Stimulated activated CD4-positive, alpha-beta T cell treated with anti-CD3 and anti-CD28 coated beads, Interleukin-15, amount 100 ng/mL, for 1 hour (primary cell): ENCODE measurements around the gene ANKS1A.
"Not testable (repeated sequence)": the region's sequence is repeated elsewhere in the genome, so short reads cannot be mapped to it uniquely, and the experiment has no call there.

ENCODE experiments used
- DNase-seq, 2 donors: peaks; one replicate each; pipeline ENCODE4 v3.0.0-alpha.2; 2020; ENCODE audit warnings: low read depth in 1 of 2, low spot score in 1 of 2

Gene ANKS1A

DNA sequence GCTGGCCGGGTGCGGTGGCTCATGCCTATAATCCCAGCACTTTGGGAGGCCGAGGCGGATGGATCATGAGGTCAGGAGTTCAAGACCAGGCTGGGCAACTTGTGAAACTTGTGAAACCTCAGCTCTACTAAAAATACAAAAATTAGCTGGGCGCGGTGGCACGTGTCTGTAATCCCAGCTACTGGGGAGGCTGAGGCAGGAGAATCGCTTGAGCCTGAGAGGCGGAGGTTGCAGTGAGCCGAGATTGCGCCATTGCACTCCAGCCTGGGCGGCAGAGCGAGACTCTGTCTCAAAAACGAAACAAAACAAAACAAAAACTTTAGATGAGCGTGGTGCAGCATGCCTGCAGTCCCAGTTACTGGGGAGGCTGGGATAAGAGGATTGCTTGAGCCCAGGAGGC is 3.2 kb upstream of the ANKS1A start:
- DNase-seq = not testable (repeated sequence)

DNA sequence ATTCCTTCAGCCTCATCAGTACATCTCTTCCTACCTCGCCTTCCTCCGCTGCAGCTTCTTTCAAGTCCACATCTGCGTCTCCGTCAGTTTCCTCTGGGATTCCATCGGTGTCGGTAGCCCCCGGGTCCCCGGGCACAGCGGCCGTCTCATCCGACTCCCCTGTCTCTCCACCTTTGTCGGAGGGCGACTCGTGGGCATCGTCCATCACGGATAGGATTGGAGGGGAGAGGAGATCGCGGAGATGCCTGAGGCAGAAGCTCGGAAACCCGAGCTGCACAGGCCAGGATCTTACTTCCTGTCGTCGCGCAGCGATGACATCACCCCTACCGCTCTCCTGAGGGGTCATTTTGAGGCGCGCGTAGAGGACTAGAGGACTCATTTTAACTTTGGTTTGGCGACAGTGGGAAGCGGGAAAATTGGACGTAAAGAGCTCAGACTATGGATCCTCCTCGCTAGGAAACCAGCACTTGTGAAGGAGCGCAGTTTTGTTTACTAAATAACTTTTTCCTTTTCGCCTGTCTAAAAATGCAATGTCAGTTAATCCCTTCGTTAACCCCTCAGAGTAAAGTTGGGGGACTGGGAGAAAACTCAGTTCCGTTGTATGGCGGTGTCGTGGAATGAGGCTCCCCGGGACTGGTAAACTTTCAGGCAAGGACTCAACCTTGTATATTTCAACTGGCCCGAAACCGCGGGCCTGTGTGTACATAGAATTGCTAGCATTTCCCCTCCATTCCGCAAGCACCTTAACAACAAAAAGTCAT is 1.1 kb upstream of the ANKS1A start, which contains the start of gene TAF11:
TSS of gene TAF11 (minus strand) at position 290 of the 761 bp plus-strand sequence. CDS start at position 205, 85 bp downstream.
- peak; percentile 74 to 81 for DNase-seq

DNA sequence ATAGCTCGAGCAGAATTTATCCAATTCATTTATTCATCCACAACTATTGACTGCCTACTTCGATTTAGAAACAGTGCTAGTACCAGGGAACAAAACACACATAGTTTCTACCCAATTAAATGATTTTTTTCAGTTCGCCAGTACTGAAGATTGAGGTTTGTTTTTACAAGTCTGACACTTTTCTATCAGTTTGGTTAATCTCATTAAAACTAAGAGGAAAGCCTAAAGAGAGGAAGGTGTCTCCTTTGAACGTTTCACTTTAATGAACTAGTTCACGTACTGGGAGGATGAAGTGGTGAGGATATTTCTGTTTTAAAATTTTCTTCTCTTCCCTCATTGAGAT is 570 bp upstream of the ANKS1A start:
- no peak for DNase-seq

DNA sequence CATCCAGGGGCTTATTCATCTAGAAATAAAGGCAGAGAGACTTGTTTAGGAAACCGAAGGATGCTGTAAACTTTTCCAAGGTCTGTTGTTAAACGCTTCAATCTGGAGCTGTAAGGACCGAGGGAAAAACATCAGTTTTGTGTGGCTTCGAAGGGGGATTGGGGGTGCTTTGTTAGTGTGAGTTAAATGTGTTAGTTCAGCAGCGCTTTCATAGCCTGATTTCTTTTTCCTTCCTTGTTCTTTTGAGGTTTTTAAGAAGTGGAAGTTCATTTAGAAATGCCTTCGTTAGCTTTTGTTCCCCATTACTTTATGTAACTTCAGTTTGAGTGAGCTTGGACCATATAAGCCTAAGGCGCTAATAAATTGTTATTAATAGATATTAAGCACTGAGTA is 1.5 kb downstream of the ANKS1A start:
- no peak for DNase-seq

DNA sequence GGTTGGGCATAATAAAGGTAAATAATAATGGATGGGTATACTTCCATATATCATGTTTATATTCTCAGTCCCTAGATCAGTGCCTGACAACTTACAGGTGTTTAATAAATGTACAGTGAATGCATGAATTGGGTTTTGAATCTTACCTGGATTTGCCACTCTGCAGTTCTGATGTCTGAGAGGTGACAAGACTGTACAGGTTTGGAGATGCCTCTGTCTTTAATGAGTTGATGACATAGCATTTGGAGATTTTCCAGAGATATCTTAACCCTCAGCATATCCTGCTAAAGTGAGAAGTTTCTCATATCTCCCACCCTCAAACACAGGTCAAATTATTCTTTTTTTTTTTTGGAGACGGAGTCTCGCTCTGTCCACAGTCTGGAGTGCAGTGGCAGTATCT is 2.2 kb downstream of the ANKS1A start:
- no peak for DNase-seq

DNA sequence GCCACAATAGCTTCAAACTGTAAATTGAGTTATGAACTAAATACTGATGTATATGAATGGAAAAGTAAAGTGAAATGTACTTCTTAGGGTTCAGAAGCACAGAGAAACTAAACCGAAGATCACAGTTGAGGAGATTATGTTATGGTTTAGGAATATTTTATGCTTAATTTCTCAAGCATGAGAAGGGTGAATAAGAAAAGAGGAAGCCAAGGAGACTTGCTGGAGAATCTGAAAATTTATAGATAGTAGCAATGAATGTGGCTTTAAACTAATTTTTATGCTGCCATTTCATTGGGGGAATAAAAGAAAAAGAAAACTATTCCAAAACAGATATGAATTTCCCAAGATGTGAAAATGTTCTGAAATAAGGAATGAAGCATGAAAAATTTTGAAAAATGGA is 5.6 kb downstream of the ANKS1A start:
- no peak for DNase-seq

DNA sequence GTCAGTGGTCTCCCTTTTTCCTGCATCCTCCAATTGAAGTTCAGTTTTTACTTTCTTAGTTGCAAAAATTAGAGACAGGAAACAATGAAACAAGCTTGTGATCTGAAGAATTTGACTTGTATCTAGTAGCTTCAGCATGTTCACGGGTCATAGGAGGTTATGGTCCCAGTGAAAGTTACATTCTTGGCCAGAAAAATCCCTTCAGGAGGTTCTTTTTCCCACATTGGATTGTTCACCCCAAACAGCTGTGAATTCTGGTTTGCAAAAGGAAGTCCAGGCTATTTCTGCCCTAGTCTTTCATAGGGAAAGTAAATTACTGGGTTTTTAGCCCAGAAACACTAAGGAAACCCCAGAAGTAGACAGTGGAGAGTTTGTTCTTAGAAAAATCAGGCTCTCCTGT is 8.1 kb downstream of the ANKS1A start:
- no peak for DNase-seq

DNA sequence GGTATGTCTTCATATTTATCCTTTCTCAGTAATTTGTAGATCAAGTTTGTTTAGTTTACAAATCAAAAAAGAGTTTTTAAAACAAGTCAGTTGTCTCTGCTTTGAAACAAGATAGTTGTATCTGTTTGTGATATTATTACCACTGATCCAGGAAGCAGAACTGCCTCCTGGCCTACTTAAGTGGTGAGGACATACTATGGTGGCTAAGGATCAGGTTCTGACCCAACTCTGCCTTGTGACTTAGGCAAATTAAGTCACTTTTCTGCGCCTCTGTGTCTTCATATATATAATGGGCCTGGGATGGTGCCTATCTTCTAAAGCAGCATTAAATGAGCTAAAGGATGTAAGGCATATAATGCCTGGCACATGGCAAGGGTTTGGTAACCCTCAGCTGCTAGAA is 8.7 kb downstream of the ANKS1A start:
- DNase-seq = no peak

DNA sequence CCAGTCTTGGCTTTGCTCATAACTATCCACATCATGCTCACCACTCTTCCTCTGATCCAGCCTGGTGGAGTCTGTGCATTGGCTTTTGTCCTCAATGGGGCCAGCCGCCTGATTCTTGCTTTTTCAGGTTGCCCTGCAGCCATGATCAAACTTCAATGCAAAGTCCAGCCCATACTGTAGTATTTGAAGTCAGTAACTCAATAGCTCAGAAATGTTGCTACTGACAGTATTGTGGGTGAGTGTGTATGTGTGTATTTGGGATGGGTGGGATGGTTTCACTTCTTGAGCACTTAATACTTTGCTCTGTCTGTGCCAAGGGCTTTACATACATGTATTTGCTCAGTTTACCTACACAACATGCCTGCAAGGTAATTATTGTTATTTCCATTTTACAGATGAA is 10.7 kb downstream of the ANKS1A start:
- DNase-seq = not testable (repeated sequence)

DNA sequence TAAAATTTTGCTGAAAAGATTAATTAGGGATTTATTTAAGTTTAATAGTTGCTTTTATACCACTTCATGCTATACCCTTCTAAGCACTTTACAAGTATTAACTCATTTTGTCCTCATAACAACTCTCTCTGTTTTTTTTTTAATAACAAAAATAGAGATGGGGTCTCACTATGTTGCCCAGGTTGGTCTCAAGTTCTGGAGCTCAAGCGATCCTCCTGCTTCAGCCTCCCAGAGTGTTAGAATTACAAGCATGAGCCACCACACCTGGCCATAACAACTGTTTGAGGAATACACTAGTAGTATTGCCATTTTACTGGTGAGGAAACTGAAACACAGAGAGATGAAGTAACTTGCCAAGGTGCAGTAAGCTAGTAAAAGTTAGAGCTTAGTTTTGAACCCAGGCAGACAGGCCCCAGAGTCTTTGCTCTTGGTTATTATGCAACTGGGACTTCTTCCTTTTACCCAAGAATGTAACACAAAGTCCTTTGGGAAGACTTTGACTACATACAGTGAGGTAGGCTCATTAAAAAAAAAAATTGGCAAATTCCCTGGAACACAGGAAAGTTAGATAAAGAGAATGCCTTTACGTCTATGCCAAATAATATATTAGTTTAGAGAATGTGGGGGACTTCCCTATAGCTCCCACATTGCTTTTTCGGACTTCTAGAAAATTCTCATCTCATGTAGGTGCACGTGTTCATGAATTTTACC is 11.4 kb downstream of the ANKS1A start:
- DNase-seq = no peak

DNA sequence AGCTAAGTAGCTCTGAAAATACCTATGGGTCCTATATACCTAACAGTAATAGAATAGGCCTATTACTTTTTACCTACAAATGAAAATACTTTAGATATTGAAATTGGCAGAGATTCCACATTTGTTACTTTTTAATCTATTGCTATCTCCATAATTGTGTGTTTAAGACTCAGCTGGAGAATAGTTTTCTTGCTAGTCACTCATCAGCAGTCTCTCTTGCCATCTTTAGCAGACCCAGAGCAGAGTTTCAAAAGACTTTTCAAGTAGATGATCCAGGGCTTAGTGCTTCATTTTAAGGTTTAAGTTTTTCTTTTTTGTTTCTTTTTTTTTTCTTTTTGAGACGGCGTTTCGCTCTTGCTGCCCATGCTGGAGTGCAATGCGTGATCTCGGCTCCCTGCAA is 12.9 kb downstream of the ANKS1A start:
- DNase-seq = no peak

DNA sequence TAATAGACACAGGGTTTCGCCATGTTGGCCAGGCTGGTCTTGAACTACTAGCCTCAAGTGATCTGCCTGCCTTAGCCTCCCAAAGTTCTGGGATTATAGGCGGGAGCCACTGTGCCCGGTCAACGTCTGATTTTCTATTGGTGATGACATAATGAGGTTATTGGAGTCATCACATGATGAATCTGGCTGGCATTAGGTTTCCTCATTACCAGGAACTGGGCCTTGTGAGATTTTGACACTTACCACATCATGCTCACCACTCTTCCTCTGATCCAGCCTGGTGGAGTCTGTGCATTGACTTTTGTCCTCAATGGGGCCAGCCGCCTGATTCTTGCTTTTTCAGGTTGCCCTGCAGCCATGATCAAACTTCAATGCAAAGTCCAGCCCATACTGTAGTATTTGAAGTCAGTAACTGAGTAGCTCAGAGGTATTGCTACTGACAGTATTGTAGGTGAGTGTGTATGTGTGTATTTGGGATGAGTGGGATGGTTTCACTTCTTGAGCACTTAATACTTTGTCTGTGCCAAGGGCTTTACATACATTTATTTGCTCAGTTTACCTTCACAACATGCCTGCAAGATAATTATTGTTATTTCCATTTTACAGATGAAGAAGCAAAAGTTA is 16.0 kb downstream of the ANKS1A start:
- DNase-seq = no peak

DNA sequence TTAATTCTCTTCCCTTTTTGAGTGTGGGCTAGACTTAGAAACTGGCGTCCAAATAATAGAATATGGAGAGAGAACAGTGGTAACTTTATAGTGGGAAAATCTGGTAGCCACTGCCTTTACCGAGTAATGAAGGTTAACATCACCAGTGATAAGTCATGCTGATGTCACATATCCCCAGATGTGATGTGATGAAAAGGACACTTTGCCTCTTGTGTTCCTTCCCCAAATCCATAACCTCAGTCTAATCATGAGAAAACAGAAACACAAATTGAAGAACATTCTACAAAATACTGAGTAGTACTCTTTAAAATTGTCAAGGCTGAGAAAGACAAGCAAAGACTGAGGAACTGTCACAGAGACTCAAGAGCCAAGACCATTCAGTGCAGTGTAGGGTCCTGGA is 17.8 kb downstream of the ANKS1A start:
- DNase-seq = no peak

DNA sequence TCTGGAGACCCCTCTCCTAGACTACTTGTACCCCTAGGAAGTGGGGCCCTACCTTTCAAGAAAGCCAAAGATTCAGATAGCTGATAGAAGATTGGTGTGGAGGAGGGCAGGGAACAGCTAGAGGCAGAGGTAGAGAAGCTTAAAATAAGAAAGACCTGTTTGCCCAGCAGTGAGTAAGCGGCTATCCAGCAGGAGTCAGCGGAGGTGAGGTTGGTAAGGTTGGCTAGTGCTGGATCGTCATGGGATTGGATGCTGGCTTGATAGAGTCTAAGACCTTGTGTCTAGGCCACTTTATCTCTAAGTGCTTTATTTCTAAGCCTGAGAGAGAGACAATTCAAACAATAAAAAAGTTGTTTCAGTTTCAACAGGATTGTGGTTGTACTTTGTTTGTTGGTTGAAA is 19.1 kb downstream of the ANKS1A start:
- DNase-seq = no peak

DNA sequence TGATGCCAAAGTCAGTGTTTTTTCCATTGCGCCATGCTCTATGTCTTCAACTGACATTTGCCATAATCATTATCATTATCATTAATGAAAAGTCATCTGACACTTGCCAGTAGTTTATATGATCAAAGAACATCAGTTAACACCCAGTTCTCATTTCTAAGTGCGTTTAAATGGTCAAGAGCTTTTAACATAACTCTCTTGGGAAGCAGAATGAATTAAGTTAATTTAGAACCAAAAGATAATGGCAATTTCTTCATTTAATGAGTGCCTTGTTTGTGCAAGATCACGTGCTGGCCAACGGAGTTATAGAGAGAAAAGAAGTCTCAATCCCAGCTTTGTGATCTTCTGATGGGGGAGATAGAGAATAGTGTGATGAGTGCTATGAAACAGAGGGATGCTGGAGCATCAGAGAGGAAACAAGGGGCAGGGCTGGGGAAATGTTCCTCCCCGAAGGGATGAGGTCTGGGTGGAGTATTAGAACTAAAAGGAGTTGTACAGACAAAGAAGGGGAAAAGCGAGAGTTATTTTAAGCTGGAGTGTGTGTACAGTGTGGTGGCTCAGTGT is 20.3 kb downstream of the ANKS1A start:
- DNase-seq = no peak

DNA sequence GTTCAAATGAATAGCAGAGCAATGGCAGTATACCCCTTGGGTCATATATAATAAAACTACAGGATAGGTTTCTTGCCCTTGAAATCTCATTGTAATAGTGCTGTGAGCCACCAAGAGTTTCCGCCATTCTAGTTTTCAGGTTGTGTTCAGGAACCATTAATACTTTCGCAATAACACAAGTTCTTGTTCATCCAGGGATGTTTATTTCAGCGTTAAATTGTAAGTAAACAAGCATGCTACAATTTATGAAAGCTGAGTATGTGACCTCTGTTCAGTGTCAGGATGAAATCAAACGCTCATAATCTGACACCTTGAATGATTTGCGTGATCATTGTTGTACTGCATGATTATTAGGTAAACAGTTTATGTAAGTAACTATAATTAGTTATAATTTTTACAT is 22.8 kb downstream of the ANKS1A start:
- DNase-seq = no peak

DNA sequence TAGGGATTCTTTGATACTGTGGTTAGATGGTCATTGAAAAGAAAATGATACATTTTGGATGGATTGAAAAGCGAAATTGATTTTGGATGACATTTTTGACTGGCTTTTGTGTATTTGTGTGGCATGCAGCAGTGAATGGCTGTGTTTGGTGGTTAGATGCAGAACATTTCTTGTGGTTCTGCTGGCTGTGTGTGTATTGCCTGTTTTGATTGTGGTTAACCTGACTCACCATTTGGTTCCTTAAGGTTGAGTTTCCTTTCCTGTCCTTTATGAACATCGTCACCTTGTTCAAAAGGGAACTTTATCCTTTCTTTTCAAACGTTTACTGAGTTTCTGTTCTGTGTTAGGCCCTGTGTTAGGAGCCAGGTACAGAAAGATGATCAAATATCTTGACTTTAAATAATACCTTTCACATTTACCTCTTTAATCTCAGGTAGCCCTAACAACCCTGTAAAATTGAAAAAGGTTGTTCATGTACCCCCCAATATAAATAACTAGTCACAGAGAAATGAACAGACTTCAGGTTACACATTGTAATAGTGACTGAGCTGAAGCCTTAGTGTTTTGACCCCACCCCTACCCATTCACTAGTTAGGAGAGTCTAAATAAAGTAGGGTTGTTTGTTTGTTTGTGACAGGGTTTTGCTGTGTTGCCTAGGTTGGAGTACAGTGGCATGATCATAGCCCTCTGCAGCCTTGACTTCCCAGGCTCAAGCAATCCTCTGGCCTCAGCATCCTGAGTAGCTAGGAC is 23.8 kb downstream of the ANKS1A start:
- DNase-seq = no peak

DNA sequence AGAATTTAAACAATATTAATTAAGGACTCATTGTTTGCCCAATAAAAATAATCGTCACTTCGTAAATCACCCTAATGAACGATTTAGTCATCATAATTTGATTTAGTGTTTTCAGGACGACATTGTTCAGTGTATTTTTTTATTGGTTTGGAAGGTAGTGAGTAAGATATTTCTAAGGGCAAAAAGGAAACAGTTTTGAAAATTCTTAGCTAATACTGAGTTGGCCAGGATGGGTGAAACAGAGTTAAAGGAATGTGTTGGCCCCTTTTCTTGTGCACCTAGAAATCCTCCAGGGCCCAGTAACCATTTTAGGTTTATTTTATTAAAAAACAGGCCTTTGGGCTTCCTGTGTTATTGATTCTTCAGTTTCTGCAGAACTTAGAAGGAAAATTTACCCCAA is 25.3 kb downstream of the ANKS1A start:
- DNase-seq = no peak

DNA sequence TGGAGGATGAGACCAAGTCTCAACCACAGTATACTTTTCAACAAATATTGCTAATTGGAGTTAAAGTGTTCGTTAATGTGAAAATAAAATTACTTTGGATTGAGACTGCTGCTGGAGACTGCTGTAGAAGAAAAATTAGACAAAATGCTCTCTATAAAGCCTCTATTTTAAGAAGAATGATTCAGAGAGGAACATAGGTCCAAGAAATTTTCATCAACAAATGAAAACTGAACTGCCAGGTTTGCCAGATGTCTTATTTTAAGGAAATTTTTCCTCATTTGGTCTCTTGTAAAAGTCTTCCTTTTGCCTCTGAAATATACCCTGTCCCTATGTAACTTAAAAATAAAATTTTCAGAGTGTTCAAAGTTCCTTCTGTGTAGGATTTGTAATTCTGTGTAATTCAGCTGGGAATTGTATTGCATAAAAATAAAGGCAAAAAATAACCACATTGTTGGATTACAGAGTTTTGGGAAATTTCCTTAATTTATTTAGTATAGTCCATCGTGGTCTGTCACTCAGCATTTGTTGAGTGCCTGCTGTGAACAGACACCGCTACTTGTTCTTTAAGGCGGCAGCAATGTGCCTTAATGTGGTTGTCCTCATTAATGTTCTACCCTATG is 27.4 kb downstream of the ANKS1A start:
- DNase-seq = no peak

DNA sequence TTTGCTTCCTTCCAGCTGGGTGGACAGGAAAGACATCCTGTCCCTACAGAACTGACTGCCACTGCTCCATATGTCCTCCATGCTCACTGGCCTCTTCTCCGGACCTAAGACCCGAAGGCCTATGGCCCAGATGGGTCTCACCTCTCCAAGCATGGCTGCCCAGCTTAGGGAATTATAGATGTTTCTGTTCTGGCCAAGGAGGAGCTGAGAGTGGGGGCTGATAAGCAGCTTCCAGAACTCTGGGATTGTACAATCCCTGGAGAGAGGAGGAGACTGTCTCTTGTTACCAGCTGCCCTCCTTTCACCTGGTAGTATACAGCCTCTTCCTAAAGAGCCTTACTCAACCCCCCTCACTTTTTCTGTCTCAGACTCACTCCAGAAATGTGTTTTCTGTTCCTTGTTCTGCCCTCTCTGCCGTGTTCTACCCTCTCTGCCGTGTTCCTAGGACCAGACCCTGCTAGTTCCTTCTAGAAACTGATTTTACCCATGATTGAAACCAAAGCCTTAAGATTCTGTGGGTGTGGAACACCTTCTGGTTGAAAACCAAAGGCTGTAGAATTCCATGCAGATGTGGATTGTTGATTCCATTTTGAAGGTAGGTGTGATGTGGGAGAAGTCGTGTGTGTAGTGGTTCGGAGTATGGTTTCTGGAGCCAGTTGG is 28.7 kb downstream of the ANKS1A start:
- no peak for DNase-seq
